HG02623 (cell line): Measurements from ENCODE around the gene KRTAP9-4.
"Not testable (repeated sequence)": the region's sequence is repeated elsewhere in the genome, so short reads cannot be mapped to it uniquely, and the experiment has no call there.

Source experiments
- ATAC-seq: cut with Tn5 transposase; IDR thresholded peaks from one replicate; pipeline ENCODE4 v1.9.1; 2021; ENCODE audit warnings: moderate library complexity; ENCODE audit not compliant: unreplicated experiment

KRTAP9-4 gene

GRCh38 chr17:41264599-41264998 is 15.1 kb downstream of the KRTAP9-4 start:
- no peak for ATAC-seq

GRCh38 chr17:41265078-41265477 is 15.6 kb downstream of the KRTAP9-4 start, which contains the start of gene KRTAP9-6:
Gene KRTAP9-6, plus strand, starts transcription at chr17:41265378. Its CDS starts 0 bp downstream, at chr17:41265378.
- no peak for ATAC-seq

GRCh38 chr17:41267711-41268110 is 18.2 kb downstream of the KRTAP9-4 start:
- no peak for ATAC-seq

- ATAC-seq: not testable (repeated sequence)
These were observed 21.8 kb downstream of the KRTAP9-4 start for GRCh38 chr17:41271323-41271722.

GRCh38 chr17:41271858-41272257 is 22.4 kb downstream of the KRTAP9-4 start:
- no peak for ATAC-seq

- not testable (repeated sequence) for ATAC-seq
These were observed 26.2 kb downstream of the KRTAP9-4 start, which contains the start of gene KRTAP9-7 for GRCh38 chr17:41275648-41276190. Gene KRTAP9-7, plus strand, starts transcription at chr17:41275698. Its CDS starts 0 bp downstream, at chr17:41275698.

GRCh38 chr17:41278176-41278955 is 28.9 kb downstream of the KRTAP9-4 start:
- ATAC-seq: no peak

GRCh38 chr17:41284043-41284442 is 34.6 kb downstream of the KRTAP9-4 start:
- no peak for ATAC-seq

GRCh38 chr17:41284546-41284945 is 35.1 kb downstream of the KRTAP9-4 start:
- no peak for ATAC-seq

GRCh38 chr17:41287050-41287449 is 37.6 kb downstream of the KRTAP9-4 start:
- ATAC-seq: no peak

GRCh38 chr17:41294016-41294415 is 44.5 kb downstream of the KRTAP9-4 start:
- no peak for ATAC-seq

- ATAC-seq: no peak
These were observed 47.4 kb downstream of the KRTAP9-4 start for GRCh38 chr17:41296846-41297245.

GRCh38 chr17:41298458-41299135 is 49.1 kb downstream of the KRTAP9-4 start:
- no peak for ATAC-seq
